Measurements from ENCODE around the gene TRAF3. TPM values are rescaled to one million over a fixed set of nuclear protein-coding genes. Genes with fewer than 3 reads are reported as not detected.
A peak's percentile ranks its signal among the peaks of the same experiment; 100 is the strongest.
"Not testable (repeated sequence)": the region's sequence is repeated elsewhere in the genome, so short reads cannot be mapped to it uniquely, and the experiment has no call there.

TRAF3 gene
- total and polyA plus RNA-seq, 5 donors = 3.9 to 15.4 (median 11.4) TPM

- Histone ChIP-seq H3K4me3 (ENCODE audit: low read length) (no peak overlapping the region), H3K4me1 (ENCODE audit: control insufficient read depth, insufficient read depth, low read length) (peaks cover 3% of the 10 kb centered on the region), H3K9me3 (ENCODE audit: control insufficient read depth, low read length) (no peaks in the 10 kb centered on the region), H3K27me3 (ENCODE audit: control insufficient read depth, insufficient read depth) (no peaks in the 10 kb centered on the region), H3K27ac (ENCODE audit: low read length) (no peak overlapping the region)
- no peak for DNase-seq
- no peak for ATAC-seq
- 96% methylated on average over 7 of the region's 7 CpGs for WGBS
- intact Hi-C loops (cut with DNase I) = no loop called here
These were observed 112.4 kb downstream of the TRAF3 start for GRCh38 chr14:102889615-102890014.

GRCh38 chr14:102891111-102891510 is 113.9 kb downstream of the TRAF3 start:
- Histone ChIP-seq H3K4me3 (ENCODE audit: low read length) (no peak overlapping the region), H3K9me3 (ENCODE audit: control insufficient read depth, low read length) (no peaks in the 10 kb centered on the region), H3K27ac (ENCODE audit: low read length) (no peak overlapping the region), H3K4me1 (ENCODE audit: control insufficient read depth, insufficient read depth, low read length) (peaks cover 3% of the 10 kb centered on the region), H3K27me3 (ENCODE audit: control insufficient read depth, insufficient read depth) (no peaks in the 10 kb centered on the region)
- ATAC-seq (no peak), DNase-seq (no peak)
- intact Hi-C loops (cut with DNase I) = no loop called here
- WGBS = 89% methylated on average over 15 of the region's 15 CpGs

GRCh38 chr14:102891556-102891955 is 114.3 kb downstream of the TRAF3 start:
- intact Hi-C loops (cut with DNase I) = no loop called here
- peaks cover 3% of the 10 kb centered on the region for H3K4me1 ChIP-seq (ENCODE audit: control insufficient read depth, insufficient read depth, low read length)
- no peak for ATAC-seq
- no peak overlapping the region for H3K4me3 ChIP-seq (ENCODE audit: low read length)
- no peak for DNase-seq
- WGBS = 67% methylated on average over 4 of the region's 4 CpGs
- no peak overlapping the region for H3K27ac ChIP-seq (ENCODE audit: low read length)
- no peaks in the 10 kb centered on the region for H3K27me3 ChIP-seq (ENCODE audit: control insufficient read depth, insufficient read depth)
- no peaks in the 10 kb centered on the region for H3K9me3 ChIP-seq (ENCODE audit: control insufficient read depth, low read length)

- Histone ChIP-seq H3K9me3 (ENCODE audit: control insufficient read depth, low read length) (no peaks in the 10 kb centered on the region), H3K4me3 (ENCODE audit: low read length) (no peak overlapping the region), H3K4me1 (ENCODE audit: control insufficient read depth, insufficient read depth, low read length) (peaks cover 3% of the 10 kb centered on the region), H3K27me3 (ENCODE audit: control insufficient read depth, insufficient read depth) (no peaks in the 10 kb centered on the region), H3K27ac (ENCODE audit: low read length) (no peak overlapping the region)
- no peak for DNase-seq
- ATAC-seq = no peak
- intact Hi-C loops (cut with DNase I) = no loop called here
- 97% methylated on average over 8 of the region's 8 CpGs for WGBS
These were observed 115.4 kb downstream of the TRAF3 start for GRCh38 chr14:102892651-102893050.

- Histone ChIP-seq H3K27ac (ENCODE audit: low read length) (no peak overlapping the region), H3K27me3 (ENCODE audit: control insufficient read depth, insufficient read depth) (no peaks in the 10 kb centered on the region), H3K4me1 (ENCODE audit: control insufficient read depth, insufficient read depth, low read length) (peaks cover 3% of the 10 kb centered on the region), H3K9me3 (ENCODE audit: control insufficient read depth, low read length) (no peaks in the 10 kb centered on the region), H3K4me3 (ENCODE audit: low read length) (no peak overlapping the region)
- ATAC-seq (peak; percentile 69 to 89), DNase-seq (no peak)
- 43% methylated on average over 9 of the region's 9 CpGs for WGBS
- intact Hi-C loops (cut with DNase I) = no loop called here
These were observed 116.2 kb downstream of the TRAF3 start for GRCh38 chr14:102893452-102893851.

GRCh38 chr14:102896735-102897134 is 119.5 kb downstream of the TRAF3 start:
- ATAC-seq; H3K27ac ChIP-seq (ENCODE audit: low read length); H3K9me3 ChIP-seq (ENCODE audit: control insufficient read depth, low read length); H3K4me3 ChIP-seq (ENCODE audit: low read length); DNase-seq; intact Hi-C loops (cut with DNase I); H3K4me1 ChIP-seq (ENCODE audit: control insufficient read depth, insufficient read depth, low read length); H3K27me3 ChIP-seq (ENCODE audit: control insufficient read depth, insufficient read depth): not testable (repeated sequence)

- Histone ChIP-seq H3K4me1 (ENCODE audit: control insufficient read depth, insufficient read depth, low read length) (peaks cover 3% of the 10 kb centered on the region), H3K4me3 (ENCODE audit: low read length) (no peak overlapping the region), H3K27ac (ENCODE audit: low read length) (no peak overlapping the region), H3K9me3 (ENCODE audit: control insufficient read depth, low read length) (no peaks in the 10 kb centered on the region), H3K27me3 (ENCODE audit: control insufficient read depth, insufficient read depth) (no peaks in the 10 kb centered on the region)
- WGBS = 92% methylated on average over 14 of the region's 14 CpGs
- ATAC-seq = no peak
- no peak for DNase-seq
- intact Hi-C loops (cut with DNase I) = no loop called here
These were observed 120.2 kb downstream of the TRAF3 start for GRCh38 chr14:102897299-102898027.

GRCh38 chr14:102898298-102898697 is 121.0 kb downstream of the TRAF3 start:
- intact Hi-C loops (cut with DNase I) = no loop called here
- no peak for ATAC-seq
- 93% methylated on average over 6 of the region's 6 CpGs for WGBS

GRCh38 chr14:102898776-102899515 is 121.7 kb downstream of the TRAF3 start:
- Histone ChIP-seq H3K4me1 (ENCODE audit: control insufficient read depth, insufficient read depth, low read length) (no peaks in the 10 kb centered on the region), H3K27ac (ENCODE audit: low read length) (no peak overlapping the region), H3K4me3 (ENCODE audit: low read length) (no peak overlapping the region), H3K27me3 (ENCODE audit: control insufficient read depth, insufficient read depth) (no peaks in the 10 kb centered on the region), H3K9me3 (ENCODE audit: control insufficient read depth, low read length) (no peaks in the 10 kb centered on the region)
- no peak for ATAC-seq
- 89% methylated on average over 18 of the region's 18 CpGs for WGBS
- intact Hi-C loops (cut with DNase I) = no loop called here
- DNase-seq = no peak

More at GRCh38 chr14:102898298-102898697, 121.0 kb downstream of the TRAF3 start:
- Histone ChIP-seq H3K4me1 (ENCODE audit: control insufficient read depth, insufficient read depth, low read length) (peaks cover 3% of the 10 kb centered on the region), H3K9me3 (ENCODE audit: control insufficient read depth, low read length) (no peaks in the 10 kb centered on the region), H3K27ac (ENCODE audit: low read length) (no peak overlapping the region), H3K27me3 (ENCODE audit: control insufficient read depth, insufficient read depth) (no peaks in the 10 kb centered on the region), H3K4me3 (ENCODE audit: low read length) (no peak overlapping the region)
- DNase-seq = no peak

GRCh38 chr14:102899516-102899900 is 122.3 kb downstream of the TRAF3 start:
- ATAC-seq (no peak), DNase-seq (no peak)
- WGBS = 97% methylated on average over 8 of the region's 8 CpGs
- no peak overlapping the region for H3K4me3 ChIP-seq (ENCODE audit: low read length)
- no peak overlapping the region for H3K27ac ChIP-seq (ENCODE audit: low read length)
- H3K9me3 ChIP-seq (ENCODE audit: control insufficient read depth, low read length) = no peaks in the 10 kb centered on the region
- intact Hi-C loops (cut with DNase I) = no loop called here
- no peaks in the 10 kb centered on the region for H3K4me1 ChIP-seq (ENCODE audit: control insufficient read depth, insufficient read depth, low read length)
- no peaks in the 10 kb centered on the region for H3K27me3 ChIP-seq (ENCODE audit: control insufficient read depth, insufficient read depth)

- intact Hi-C loops (cut with DNase I) = no loop called here
- WGBS = 70% methylated on average over 39 of the region's 39 CpGs
- H3K27me3 ChIP-seq (ENCODE audit: control insufficient read depth, insufficient read depth) = no peaks in the 10 kb centered on the region
- no peaks in the 10 kb centered on the region for H3K9me3 ChIP-seq (ENCODE audit: control insufficient read depth, low read length)
- H3K27ac ChIP-seq (ENCODE audit: low read length) = no peak overlapping the region
- no peaks in the 10 kb centered on the region for H3K4me1 ChIP-seq (ENCODE audit: control insufficient read depth, insufficient read depth, low read length)
- H3K4me3 ChIP-seq (ENCODE audit: low read length) = no peak overlapping the region
- ATAC-seq (peak; percentile 29 to 38), DNase-seq (no peak)
These were observed 123.7 kb downstream of the TRAF3 start for GRCh38 chr14:102900631-102901571.

All from right cardiac atrium (tissue), 5 donors.